NT2/D1 (cell line): ENCODE results near the gene ZNF592.
"Not testable (repeated sequence)": the region's sequence is repeated elsewhere in the genome, so short reads cannot be mapped to it uniquely, and the experiment has no call there.

Experiments used
- DNase-seq: peaks from one replicate; pipeline ENCODE4 v3.0.0-alpha.2; 2011; ENCODE audit warnings: low read depth, low spot score
- H3K27me3 ChIP-seq: 2 replicates; pipeline ENCODE4 v1.6.0; 2011; ENCODE audit warnings: mild to moderate bottlenecking; ENCODE audit not compliant: insufficient read length, insufficient read depth
- H3K36me3 ChIP-seq: 2 replicates; pipeline ENCODE4 v1.6.1; 2011; ENCODE audit warnings: mild to moderate bottlenecking, low read length, mixed read lengths; ENCODE audit not compliant: insufficient read depth, insufficient read length
- H3K4me1 ChIP-seq: 2 replicates; pipeline ENCODE4 v1.5.1; 2011; ENCODE audit not compliant: insufficient read depth, insufficient read length
- H3K4me3 ChIP-seq: 2 replicates; pipeline ENCODE4 v1.5.1; 2011; ENCODE audit warnings: low read depth; ENCODE audit not compliant: insufficient read length
- H3K9ac ChIP-seq: 2 replicates; pipeline ENCODE4 v1.6.0; 2011; ENCODE audit warnings: low read depth; ENCODE audit not compliant: insufficient read length
- H3K9me3 ChIP-seq: 2 replicates; pipeline ENCODE4 v1.5.1; 2011; ENCODE audit warnings: mild to moderate bottlenecking, low read length; ENCODE audit not compliant: insufficient read depth
- SUZ12 ChIP-seq: IDR thresholded peaks from 2 replicates; pipeline ENCODE4 v1.6.1; 2011; ENCODE audit not compliant: insufficient read length, insufficient read depth; ENCODE audit errors: extremely low read depth
- YY1 ChIP-seq: IDR thresholded peaks from 2 replicates; pipeline ENCODE4 v1.6.1; 2011; ENCODE audit not compliant: insufficient read length, insufficient read depth
- ZNF274 ChIP-seq: IDR thresholded peaks from 2 replicates; pipeline ENCODE4 v1.6.1; 2011; ENCODE audit warnings: mild to moderate bottlenecking, low read depth, low read length

Gene ZNF592

GRCh38 chr15:84736375-84736774, 12.0 kb upstream of the ZNF592 start:
- no peak overlapping the region for H3K4me3 ChIP-seq
- H3K36me3 ChIP-seq, result no peaks in the 10 kb centered on the region
- no peaks in the 10 kb centered on the region for H3K9me3 ChIP-seq
- TF ChIP-seq SUZ12, result no peak
- no peak for TF ChIP-seq ZNF274
- TF ChIP-seq YY1, result no peak
- H3K4me1 ChIP-seq, result no peaks in the 10 kb centered on the region
- no peaks in the 10 kb centered on the region for H3K27me3 ChIP-seq
- no peak for DNase-seq
- no peak overlapping the region for H3K9ac ChIP-seq

GRCh38 chr15:84737005-84737404, 11.4 kb upstream of the ZNF592 start:
- H3K4me3 ChIP-seq, result no peak overlapping the region
- H3K4me1 ChIP-seq, result no peaks in the 10 kb centered on the region

GRCh38 chr15:84740691-84741090, 7.7 kb upstream of the ZNF592 start:
- DNase-seq, result no peak
- H3K36me3 ChIP-seq, result no peaks in the 10 kb centered on the region
- H3K4me1 ChIP-seq, result no peaks in the 10 kb centered on the region
- H3K9me3 ChIP-seq, result no peaks in the 10 kb centered on the region
- no peak overlapping the region for H3K9ac ChIP-seq
- no peak overlapping the region for H3K4me3 ChIP-seq
- no peaks in the 10 kb centered on the region for H3K27me3 ChIP-seq
- TF ChIP-seq ZNF274, result no peak
- no peak for TF ChIP-seq YY1
- TF ChIP-seq SUZ12, result no peak

More at GRCh38 chr15:84737005-84737404, 11.4 kb upstream of the ZNF592 start:
- TF ChIP-seq YY1, result no peak
- TF ChIP-seq SUZ12, result no peak
- no peak for TF ChIP-seq ZNF274
- Histone ChIP-seq H3K36me3 (no peaks in the 10 kb centered on the region), H3K27me3 (no peaks in the 10 kb centered on the region), H3K9ac (no peak overlapping the region), H3K9me3 (no peaks in the 10 kb centered on the region)
- DNase-seq, result no peak

GRCh38 chr15:84741121-84741520, 7.3 kb upstream of the ZNF592 start:
- Histone ChIP-seq H3K9me3 (no peaks in the 10 kb centered on the region), H3K36me3 (no peaks in the 10 kb centered on the region), H3K9ac (no peak overlapping the region), H3K4me1 (no peaks in the 10 kb centered on the region), H3K27me3 (no peaks in the 10 kb centered on the region), H3K4me3 (no peak overlapping the region)
- no peak for DNase-seq
- TF ChIP-seq ZNF274 (no peak), SUZ12 (no peak), YY1 (no peak)

- TF ChIP-seq ZNF274 (no peak), YY1 (peak; percentile 28)
- no peaks in the 10 kb centered on the region for H3K9me3 ChIP-seq
- peak overlapping the region; percentile 85 for H3K4me3 ChIP-seq
- H3K27me3 ChIP-seq, result no peaks in the 10 kb centered on the region
- no peaks in the 10 kb centered on the region for H3K4me1 ChIP-seq
- H3K9ac ChIP-seq, result peak overlapping the region; percentile 96
- H3K36me3 ChIP-seq, result no peaks in the 10 kb centered on the region
- DNase-seq, result peak; percentile 54
These were observed 747 bp upstream of the ZNF592 start for GRCh38 chr15:84747416-84748273.

GRCh38 chr15:84749111-84749991, 959 bp downstream of the ZNF592 start:
- no peak for TF ChIP-seq YY1
- no peak for TF ChIP-seq ZNF274
- no peak for TF ChIP-seq SUZ12
- Histone ChIP-seq H3K36me3 (peaks cover 8% of the 10 kb centered on the region), H3K4me1 (no peaks in the 10 kb centered on the region), H3K27me3 (no peaks in the 10 kb centered on the region), H3K4me3 (peak overlapping the region; percentile 76), H3K9ac (peak overlapping the region; percentile 74), H3K9me3 (no peaks in the 10 kb centered on the region)
- DNase-seq, result no peak

- no peak for TF ChIP-seq YY1
- TF ChIP-seq SUZ12, result no peak
- no peak for TF ChIP-seq ZNF274
- Histone ChIP-seq H3K9ac (peak overlapping the region; percentile 7), H3K36me3 (peaks cover 8% of the 10 kb centered on the region), H3K4me1 (no peaks in the 10 kb centered on the region), H3K27me3 (no peaks in the 10 kb centered on the region), H3K4me3 (no peak overlapping the region), H3K9me3 (no peaks in the 10 kb centered on the region)
- no peak for DNase-seq
These were observed 2.2 kb downstream of the ZNF592 start for GRCh38 chr15:84750583-84751092.

- not testable (repeated sequence) for H3K4me1 ChIP-seq, H3K9ac ChIP-seq, H3K36me3 ChIP-seq, H3K27me3 ChIP-seq, DNase-seq, H3K4me3 ChIP-seq, H3K9me3 ChIP-seq
These were observed 3.3 kb downstream of the ZNF592 start for GRCh38 chr15:84751721-84752120.
